ENCODE data around the gene RASGRP4.

The RASGRP4 gene

DNA sequence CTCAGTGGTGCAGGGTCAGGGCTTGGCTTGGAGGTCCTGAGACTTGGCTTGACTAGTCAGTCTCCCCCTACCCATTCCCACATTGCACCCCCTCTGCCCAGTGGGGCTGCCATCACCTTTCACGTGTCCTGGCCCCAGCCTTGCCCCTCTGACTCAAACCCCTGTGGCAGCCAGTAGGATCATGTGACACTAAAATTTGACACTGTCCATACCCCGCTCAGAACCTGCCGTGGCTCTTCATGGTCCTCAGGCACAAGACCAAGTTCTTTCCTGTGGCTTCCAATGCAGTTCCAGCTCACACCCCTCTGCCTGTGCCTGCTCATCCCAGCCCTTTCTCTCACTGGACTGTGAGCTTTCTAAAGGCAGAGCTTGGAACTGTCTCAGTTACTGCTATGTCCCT lies 49.4 kb downstream of the RASGRP4 start:
- peaks cover 30% of the 10 kb centered on the region for H3K36me3 ChIP-seq (ENCODE audit: insufficient read depth, low read length)
- no peak overlapping the region for H3K27ac ChIP-seq

DNA sequence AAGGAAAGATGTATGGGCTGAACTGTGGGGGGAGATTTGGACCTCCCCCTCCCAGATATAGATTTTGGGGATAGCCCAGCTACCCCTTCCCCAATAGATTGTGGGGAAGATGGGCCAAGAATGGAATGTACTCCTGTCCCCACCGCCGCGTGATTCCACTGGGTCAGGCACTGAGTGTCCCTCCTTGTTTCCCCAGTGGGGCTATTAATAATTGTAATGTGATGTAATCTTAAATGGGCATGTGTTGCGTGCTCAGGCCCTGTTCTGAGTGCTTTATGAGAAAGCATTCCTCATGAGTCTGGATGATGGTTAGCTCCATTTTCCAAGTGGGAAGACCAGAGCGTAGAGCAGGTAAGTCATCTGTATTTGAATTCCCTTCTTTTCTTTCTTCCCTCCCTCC lies 50.3 kb downstream of the RASGRP4 start:
- Histone ChIP-seq H3K36me3 (ENCODE audit: insufficient read depth, low read length) (peaks cover 21% of the 10 kb centered on the region), H3K9ac (ENCODE audit: insufficient read length) (peak overlapping the region; percentile 94), H3K27ac (no peak overlapping the region), H3K4me3 (peak overlapping the region; percentile 98), H3K9me3 (ENCODE audit: low read depth, low read length) (no peaks in the 10 kb centered on the region)
- TF ChIP-seq EZH2 (IDR thresholded peaks at IDR 0.05) = no peak
- no peak for TF ChIP-seq FOXP2 (optimal IDR thresholded peaks at IDR 0.05; ENCODE audit: control extremely low read depth, extremely low read length, insufficient read depth)
- TF ChIP-seq POLR2AphosphoS5 (IDR thresholded peaks at IDR 0.05; ENCODE audit: borderline replicate concordance, low read depth, low read length) = no peak
- no peak for DNase-seq (ENCODE audit: low read depth, low spot score)

More for the DNA sequence above, 49.4 kb downstream of the RASGRP4 start:
- Histone ChIP-seq H3K9ac (ENCODE audit: insufficient read length) (no peak overlapping the region), H3K9me3 (ENCODE audit: low read depth, low read length) (no peaks in the 10 kb centered on the region), H3K4me3 (no peak overlapping the region)
- no peak for DNase-seq (ENCODE audit: low read depth, low spot score)
- no peak for TF ChIP-seq POLR2AphosphoS5 (IDR thresholded peaks at IDR 0.05; ENCODE audit: borderline replicate concordance, low read depth, low read length)
- TF ChIP-seq EZH2 (IDR thresholded peaks at IDR 0.05) = no peak
- no peak for TF ChIP-seq FOXP2 (optimal IDR thresholded peaks at IDR 0.05; ENCODE audit: control extremely low read depth, extremely low read length, insufficient read depth)

DNA sequence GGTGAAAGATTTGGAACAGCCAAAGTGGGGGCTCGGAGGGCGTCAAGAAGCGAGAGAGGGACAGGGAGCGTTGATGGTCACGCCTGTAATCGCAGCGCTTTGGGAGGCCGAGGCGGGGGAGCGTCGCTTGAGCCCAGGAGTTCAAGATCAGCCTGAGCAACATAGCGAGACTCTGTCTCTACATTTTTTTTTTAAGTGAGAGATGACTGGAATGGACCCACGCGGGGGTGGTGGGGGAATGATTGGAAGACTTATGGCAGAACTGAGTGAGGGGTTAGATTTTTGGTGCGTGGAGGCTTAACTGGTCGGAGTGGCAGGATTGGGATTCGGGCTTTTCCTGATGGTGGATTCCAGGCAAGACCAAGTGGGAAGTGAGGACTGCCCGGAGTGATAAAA lies 50.9 kb downstream of the RASGRP4 start:
- DNase-seq (ENCODE audit: low read depth, low spot score) = no peak
- Histone ChIP-seq H3K4me3 (peak overlapping the region; percentile 98), H3K9me3 (ENCODE audit: low read depth, low read length) (no peaks in the 10 kb centered on the region), H3K36me3 (ENCODE audit: insufficient read depth, low read length) (peaks cover 20% of the 10 kb centered on the region), H3K9ac (ENCODE audit: insufficient read length) (peak overlapping the region; percentile 94), H3K27ac (peak overlapping the region; percentile 75)
- no peak for TF ChIP-seq FOXP2 (optimal IDR thresholded peaks at IDR 0.05; ENCODE audit: control extremely low read depth, extremely low read length, insufficient read depth)
- TF ChIP-seq POLR2AphosphoS5 (IDR thresholded peaks at IDR 0.05; ENCODE audit: borderline replicate concordance, low read depth, low read length) = no peak
- no peak for TF ChIP-seq EZH2 (IDR thresholded peaks at IDR 0.05)

DNA sequence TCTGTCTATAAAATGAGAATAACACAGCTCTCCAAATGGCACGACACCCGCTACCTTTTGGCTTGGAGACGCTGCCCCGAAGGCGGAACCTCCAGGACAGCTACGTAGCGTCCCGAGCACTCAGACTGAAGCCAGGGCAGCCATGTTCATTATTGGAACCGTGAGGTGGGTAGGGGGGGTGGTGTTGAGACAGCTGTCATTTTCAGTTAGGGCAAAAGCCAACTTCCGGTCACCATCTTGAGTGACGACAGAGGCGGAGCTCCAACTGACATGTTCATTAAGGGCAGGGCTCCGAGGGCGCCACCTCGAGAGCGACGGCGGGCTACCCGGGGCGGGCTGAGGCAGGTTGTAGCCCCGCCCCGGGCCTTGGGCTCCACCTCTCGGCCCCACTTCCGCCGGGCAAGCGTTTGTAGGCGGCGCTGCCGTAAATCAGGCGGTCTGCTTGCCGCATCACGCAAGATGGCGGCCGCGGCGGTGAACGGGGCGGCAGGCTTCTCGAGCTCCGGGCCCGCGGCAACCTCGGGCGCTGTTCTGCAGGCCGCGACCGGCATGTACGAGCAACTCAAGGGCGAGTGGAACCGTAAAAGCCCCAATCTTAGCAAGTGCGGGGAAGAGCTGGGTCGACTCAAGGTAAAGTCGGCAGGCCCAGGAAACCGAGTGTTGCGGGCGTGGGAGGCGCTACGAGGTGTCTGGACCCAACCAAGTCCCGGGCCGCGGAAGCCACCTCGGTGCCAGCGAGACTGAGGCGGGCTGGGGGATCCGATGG lies 51.5 kb downstream of the RASGRP4 start, which contains the start of gene PSMD8:
TSS of gene PSMD8 (plus strand) at position 240 of the 766 bp plus-strand sequence. CDS start at position 271, 31 bp downstream.
- H3K27ac ChIP-seq = peak within 1 kb of the TSS; percentile 75
- H3K9me3 ChIP-seq (ENCODE audit: low read depth, low read length) = no peaks in the 10 kb centered on the region
- H3K9ac ChIP-seq (ENCODE audit: insufficient read length) = peak within 1 kb of the TSS; percentile 94
- H3K36me3 ChIP-seq (ENCODE audit: insufficient read depth, low read length) = peaks cover 20% of the 10 kb centered on the region
- H3K4me3 ChIP-seq = peak within 1 kb of the TSS; percentile 98
- DNase-seq (ENCODE audit: low read depth, low spot score) = peak; percentile 57
- TF ChIP-seq EZH2 (IDR thresholded peaks at IDR 0.05) (no peak), FOXP2 (optimal IDR thresholded peaks at IDR 0.05; ENCODE audit: control extremely low read depth, extremely low read length, insufficient read depth) (no peak), POLR2AphosphoS5 (IDR thresholded peaks at IDR 0.05; ENCODE audit: borderline replicate concordance, low read depth, low read length) (peak; percentile 96)

DNA sequence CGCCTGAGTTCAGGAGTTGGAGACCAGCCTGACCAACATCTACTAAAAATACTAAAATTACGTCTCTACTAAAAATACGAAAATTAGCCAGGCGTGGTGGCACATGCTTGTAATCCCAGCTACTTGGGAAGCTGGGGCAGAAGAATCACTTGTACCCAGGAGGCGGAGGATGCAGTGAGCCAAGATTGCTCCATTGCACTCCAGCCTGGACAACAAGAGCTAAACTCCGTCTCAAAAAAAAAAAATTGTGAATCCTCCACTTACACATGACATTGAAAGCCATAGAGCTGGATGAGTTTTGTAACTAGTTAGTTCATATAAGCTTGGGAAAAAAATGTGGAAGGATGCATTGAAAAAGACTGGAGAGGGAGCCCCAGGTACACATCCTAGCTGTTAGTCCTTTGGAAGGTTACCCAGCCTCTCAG lies 52.1 kb downstream of the RASGRP4 start:
- H3K4me3 ChIP-seq = peak overlapping the region; percentile 98
- H3K27ac ChIP-seq = peak overlapping the region; percentile 23; the same call in 1 of the 2 replicates
- peak overlapping the region; percentile 51 for H3K9ac ChIP-seq (ENCODE audit: insufficient read length)
- peaks cover 14% of the 10 kb centered on the region for H3K36me3 ChIP-seq (ENCODE audit: insufficient read depth, low read length)
- TF ChIP-seq EZH2 (IDR thresholded peaks at IDR 0.05) = no peak
- TF ChIP-seq FOXP2 (optimal IDR thresholded peaks at IDR 0.05; ENCODE audit: control extremely low read depth, extremely low read length, insufficient read depth) = no peak
- TF ChIP-seq POLR2AphosphoS5 (IDR thresholded peaks at IDR 0.05; ENCODE audit: borderline replicate concordance, low read depth, low read length) = no peak
- H3K9me3 ChIP-seq (ENCODE audit: low read depth, low read length) = no peaks in the 10 kb centered on the region
- no peak for DNase-seq (ENCODE audit: low read depth, low spot score)

DNA sequence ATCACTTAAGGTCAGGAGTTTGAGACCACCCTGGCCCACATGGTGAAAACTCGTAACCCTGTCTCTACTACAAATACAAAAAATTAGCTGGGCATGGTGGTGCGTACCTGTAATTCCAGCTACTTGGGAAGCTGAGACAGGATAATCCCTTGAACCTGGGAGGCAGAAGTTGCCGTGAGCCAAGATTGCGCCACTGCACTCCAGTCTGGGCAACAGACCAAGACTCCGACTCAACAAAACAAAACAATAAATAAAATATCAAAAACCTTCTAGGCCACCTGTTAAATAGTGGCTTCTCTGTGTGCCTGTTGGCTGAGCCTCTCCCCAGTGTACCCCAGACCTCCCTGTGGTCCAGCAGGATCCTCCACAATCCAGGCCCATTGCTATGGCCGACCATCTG lies 54.9 kb downstream of the RASGRP4 start:
- TF ChIP-seq EZH2 (IDR thresholded peaks at IDR 0.05) = no peak
- TF ChIP-seq POLR2AphosphoS5 (IDR thresholded peaks at IDR 0.05; ENCODE audit: borderline replicate concordance, low read depth, low read length) = no peak
- no peak for TF ChIP-seq FOXP2 (optimal IDR thresholded peaks at IDR 0.05; ENCODE audit: control extremely low read depth, extremely low read length, insufficient read depth)
- no peak for DNase-seq (ENCODE audit: low read depth, low spot score)
- Histone ChIP-seq H3K9ac (ENCODE audit: insufficient read length) (no peak overlapping the region), H3K36me3 (ENCODE audit: insufficient read depth, low read length) (0 out of 2 replicates have a peak, but pooled peaks cover 1% of the 10 kb centered on the region), H3K4me3 (no peak overlapping the region), H3K27ac (no peak overlapping the region), H3K9me3 (ENCODE audit: low read depth, low read length) (no peaks in the 10 kb centered on the region)

DNA sequence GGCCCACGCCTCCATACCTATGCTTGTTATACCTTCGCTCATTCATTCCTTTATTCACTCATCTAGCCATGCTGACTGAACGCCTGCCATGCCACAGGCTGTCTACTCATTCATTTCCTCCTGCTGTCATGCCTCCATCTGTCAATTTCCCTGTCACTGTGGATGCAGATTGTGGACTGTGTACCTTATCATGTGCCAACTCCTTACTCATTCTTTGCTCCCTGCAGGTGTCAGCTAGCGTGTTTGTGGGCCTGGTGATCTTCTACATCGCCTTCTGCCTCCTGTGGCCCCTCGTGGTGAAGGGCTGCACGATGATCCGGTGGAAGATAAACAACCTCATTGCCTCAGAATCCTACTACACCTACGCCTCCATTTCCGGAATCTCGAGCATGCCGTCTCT lies 55.7 kb downstream of the RASGRP4 start:
- no peaks in the 10 kb centered on the region for H3K36me3 ChIP-seq (ENCODE audit: insufficient read depth, low read length)
- H3K9me3 ChIP-seq (ENCODE audit: low read depth, low read length) = no peaks in the 10 kb centered on the region
- no peak for DNase-seq (ENCODE audit: low read depth, low spot score)
- no peak overlapping the region for H3K4me3 ChIP-seq
- TF ChIP-seq POLR2AphosphoS5 (IDR thresholded peaks at IDR 0.05; ENCODE audit: borderline replicate concordance, low read depth, low read length) (no peak), EZH2 (IDR thresholded peaks at IDR 0.05) (no peak), FOXP2 (optimal IDR thresholded peaks at IDR 0.05; ENCODE audit: control extremely low read depth, extremely low read length, insufficient read depth) (no peak)
- H3K9ac ChIP-seq (ENCODE audit: insufficient read length) = no peak overlapping the region
- no peak overlapping the region for H3K27ac ChIP-seq

DNA sequence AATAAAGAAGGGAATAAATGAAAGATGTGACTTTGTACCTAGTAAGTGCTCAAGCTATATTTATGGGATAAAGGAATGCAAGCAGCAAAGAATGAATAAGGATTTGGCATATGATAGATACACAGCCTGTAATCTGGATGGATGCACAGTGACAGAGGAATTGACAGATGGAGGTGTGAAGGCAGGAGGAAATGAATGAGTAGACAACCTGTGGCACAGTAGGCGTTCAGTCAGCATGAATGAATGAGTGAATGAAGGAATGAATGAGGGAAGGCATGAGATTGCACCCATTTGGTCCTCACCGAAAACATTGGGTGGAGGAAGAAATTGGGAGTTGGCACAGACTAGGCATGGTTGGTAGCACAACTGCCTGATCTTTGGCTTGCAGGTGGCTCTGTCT lies 56.4 kb downstream of the RASGRP4 start:
- Histone ChIP-seq H3K4me3 (no peak overlapping the region), H3K9me3 (ENCODE audit: low read depth, low read length) (no peaks in the 10 kb centered on the region), H3K36me3 (ENCODE audit: insufficient read depth, low read length) (no peaks in the 10 kb centered on the region), H3K9ac (ENCODE audit: insufficient read length) (no peak overlapping the region), H3K27ac (no peak overlapping the region)
- TF ChIP-seq FOXP2 (optimal IDR thresholded peaks at IDR 0.05; ENCODE audit: control extremely low read depth, extremely low read length, insufficient read depth) (no peak), EZH2 (IDR thresholded peaks at IDR 0.05) (no peak), POLR2AphosphoS5 (IDR thresholded peaks at IDR 0.05; ENCODE audit: borderline replicate concordance, low read depth, low read length) (no peak)
- no peak for DNase-seq (ENCODE audit: low read depth, low spot score)
